Body of pancreas (tissue), 4 donors: Measurements from ENCODE around the gene AK9. TPM values are rescaled to one million over a fixed set of nuclear protein-coding genes. Genes with fewer than 3 reads are reported as not detected.

Experiments
- ATAC-seq: fragments of 150-250 bp; one replicate; pipeline ENCODE4 v1.9.1; 2016
- DNase-seq, 4 donors: peaks; one replicate each; pipeline ENCODE4 v3.0.0-alpha.2; 2019
- H3K27ac ChIP-seq, 4 donors: fragments of 200-600 bp; sonication (generic); 1 replicate in 3 of 4; 2 replicates in 1 of 4; pipeline versions ENCODE4 v1.5.1 to v1.6.1; 2016 to 2019; ENCODE audit warnings: mild to moderate bottlenecking in 1 of 4, mixed read lengths in 1 of 4, moderate library complexity in 1 of 4
- H3K27me3 ChIP-seq, 2 donors: fragments of 200-600 bp; sonication (generic); one replicate each; pipeline ENCODE4 v1.6.0; 2016; ENCODE audit warnings: mild to moderate bottlenecking in 1 of 2
- H3K36me3 ChIP-seq, 2 donors: fragments of 200-600 bp; sonication (generic); replicated peaks in 1 of 2; 2 replicates each; pipeline ENCODE4 v1.5.1; 2016; ENCODE audit warnings: low read depth in 2 of 2; ENCODE audit not compliant: insufficient read depth in 1 of 2
- H3K4me1 ChIP-seq: fragments of 200-600 bp; sonication (generic); one replicate; pipeline ENCODE4 v1.6.0; 2016
- H3K4me3 ChIP-seq, 2 donors: fragments of 200-600 bp; sonication (generic); 1 replicate in 1 of 2; 2 replicates in 1 of 2; pipeline ENCODE4 v1.5.1; 2016 to 2019
- H3K9me3 ChIP-seq, 3 donors: fragments of 200-600 bp; sonication (generic); 1 replicate in 2 of 3; 2 replicates in 1 of 3; pipeline ENCODE4 v1.5.1; 2016
- POLR2A ChIP-seq, 3 donors: fragments of 450-650 bp; IDR thresholded peaks; one replicate each; pipeline ENCODE4 v1.6.1; 2016; ENCODE audit warnings: antibody characterized with exemption in 3 of 3, mild to moderate bottlenecking in 2 of 3
- WGBS, 2 donors: methylation state at CpG; one replicate each; pipeline ENCODE4 v1.1.5; 2017; 5-methylcytosine and 5-hydroxymethylcytosine counted together
- intact Hi-C: fragments of 100-400 bp; cut with DNase I; formaldehyde crosslinking; loops from one replicate; pipeline ENCODE4 v1.15.1; 2023
- total RNA-seq, 2 donors: library from RNA; depleted of rRNA; stranded (reverse); fragments of >200 nt; gene quantifications; one replicate each; pipeline ENCODE4 v1.1.0, GENCODE V29; 2016
- TF ChIP-seq, protein P1 (sequence below), 7 experiments: fragments of 450-650 bp in 4 of 7; fragments of 200-600 bp in 3 of 7; sonication (generic) in 3 of 7; IDR thresholded peaks; one replicate each; pipeline ENCODE4 v1.5.1; 2016 to 2019; ENCODE audit warnings: antibody characterized with exemption in 7 of 7

Gene AK9
- total RNA-seq, 2 donors from 2014 or later: 9.6 to 20.1 TPM

DNA sequence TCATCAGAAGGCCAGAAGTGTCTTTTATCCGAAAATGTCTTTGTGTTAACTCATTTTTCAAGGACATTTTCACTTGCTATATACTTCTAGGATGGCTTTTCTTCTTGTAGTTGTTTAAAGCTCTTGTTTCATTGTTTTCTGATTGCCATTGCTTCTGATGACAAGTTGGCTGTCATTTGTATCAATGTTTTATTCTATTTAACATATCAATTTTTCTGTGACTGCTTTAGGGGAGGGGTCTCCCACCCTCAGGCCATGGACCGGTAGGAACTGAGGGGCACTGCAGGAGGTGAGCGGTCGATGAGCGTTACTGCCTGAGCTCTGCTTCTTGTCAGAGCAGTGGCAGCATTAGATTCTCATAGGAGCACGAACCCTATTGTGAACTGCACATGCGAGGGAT is 65.8 kb downstream of the AK9 start:
- no peak overlapping the region for H3K4me3 ChIP-seq
- 87 to 92% methylated on average over 7 of the region's 7 CpGs for WGBS, 2 donors
- no peaks in the 10 kb centered on the region for H3K4me1 ChIP-seq
- intact Hi-C loops: no loop called here
- H3K27ac ChIP-seq: no peak overlapping the region
- no peaks in the 10 kb centered on the region for H3K27me3 ChIP-seq
- no peaks in the 10 kb centered on the region for H3K9me3 ChIP-seq
- no peak for TF ChIP-seq POLR2A (IDR thresholded peaks at IDR 0.05)
- no peak for ATAC-seq
- no peak for DNase-seq
- H3K36me3 ChIP-seq: no peaks in the 10 kb centered on the region

DNA sequence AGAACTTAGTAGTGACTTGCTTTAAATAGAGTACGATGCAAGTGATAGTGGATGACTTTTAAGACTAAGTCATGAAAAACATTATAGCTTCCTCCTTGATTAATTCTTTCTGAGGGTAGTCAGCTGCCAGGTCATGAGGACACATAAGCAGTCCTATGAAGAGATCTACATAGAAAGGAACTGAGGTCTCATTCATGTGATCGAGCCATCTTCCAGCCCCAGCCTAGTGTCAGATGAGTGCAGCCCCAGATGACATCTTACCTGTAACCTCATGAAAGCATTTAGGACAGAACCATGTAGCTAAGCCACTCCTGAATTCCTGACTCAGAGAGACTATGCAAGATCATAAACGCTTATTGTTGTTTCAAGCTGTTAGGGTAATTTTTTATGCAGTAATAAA is 67.7 kb downstream of the AK9 start:
- Histone ChIP-seq H3K27me3 (no peaks in the 10 kb centered on the region), H3K36me3 (no peaks in the 10 kb centered on the region), H3K27ac (no peak overlapping the region), H3K9me3 (no peaks in the 10 kb centered on the region), H3K4me1 (no peaks in the 10 kb centered on the region), H3K4me3 (no peak overlapping the region)
- no peak for DNase-seq
- intact Hi-C loops: no loop called here
- ATAC-seq: no peak
- WGBS, 2 donors: 62 to 68% methylated on average over 3 of the region's 3 CpGs
- TF ChIP-seq, protein P1, sequence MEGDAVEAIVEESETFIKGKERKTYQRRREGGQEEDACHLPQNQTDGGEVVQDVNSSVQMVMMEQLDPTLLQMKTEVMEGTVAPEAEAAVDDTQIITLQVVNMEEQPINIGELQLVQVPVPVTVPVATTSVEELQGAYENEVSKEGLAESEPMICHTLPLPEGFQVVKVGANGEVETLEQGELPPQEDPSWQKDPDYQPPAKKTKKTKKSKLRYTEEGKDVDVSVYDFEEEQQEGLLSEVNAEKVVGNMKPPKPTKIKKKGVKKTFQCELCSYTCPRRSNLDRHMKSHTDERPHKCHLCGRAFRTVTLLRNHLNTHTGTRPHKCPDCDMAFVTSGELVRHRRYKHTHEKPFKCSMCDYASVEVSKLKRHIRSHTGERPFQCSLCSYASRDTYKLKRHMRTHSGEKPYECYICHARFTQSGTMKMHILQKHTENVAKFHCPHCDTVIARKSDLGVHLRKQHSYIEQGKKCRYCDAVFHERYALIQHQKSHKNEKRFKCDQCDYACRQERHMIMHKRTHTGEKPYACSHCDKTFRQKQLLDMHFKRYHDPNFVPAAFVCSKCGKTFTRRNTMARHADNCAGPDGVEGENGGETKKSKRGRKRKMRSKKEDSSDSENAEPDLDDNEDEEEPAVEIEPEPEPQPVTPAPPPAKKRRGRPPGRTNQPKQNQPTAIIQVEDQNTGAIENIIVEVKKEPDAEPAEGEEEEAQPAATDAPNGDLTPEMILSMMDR (IDR thresholded peaks at IDR 0.05): no peak
- no peak for TF ChIP-seq POLR2A (IDR thresholded peaks at IDR 0.05)

DNA sequence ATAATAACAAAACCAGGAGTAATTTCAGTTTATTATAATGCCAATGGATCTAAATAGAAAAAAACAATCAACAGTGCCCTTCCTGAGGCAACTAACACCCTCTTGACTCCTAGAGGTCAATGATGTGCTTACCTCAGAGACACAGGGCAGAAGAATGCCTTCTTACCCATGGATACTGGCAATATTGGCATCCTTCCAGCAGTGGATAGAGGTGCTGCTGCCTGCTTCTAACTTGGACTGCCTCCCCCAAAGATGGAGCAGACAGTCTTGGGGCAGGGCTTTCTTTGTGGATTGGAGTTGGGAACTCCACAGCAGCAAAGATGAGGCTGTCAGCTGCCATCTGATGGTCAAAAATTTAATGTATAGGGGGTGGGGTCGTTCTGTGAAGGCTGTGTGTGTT is 78.7 kb downstream of the AK9 start:
- no peak for DNase-seq
- Histone ChIP-seq H3K4me3 (no peak overlapping the region), H3K27me3 (no peaks in the 10 kb centered on the region), H3K36me3 (no peaks in the 10 kb centered on the region), H3K9me3 (no peaks in the 10 kb centered on the region), H3K4me1 (no peaks in the 10 kb centered on the region), H3K27ac (no peak overlapping the region)
- intact Hi-C loops: no loop called here
- ATAC-seq: no peak
- WGBS, 2 donors: 50 to 67% methylated on average over 1 of the region's 1 CpG
- TF ChIP-seq POLR2A (IDR thresholded peaks at IDR 0.05): no peak
- TF ChIP-seq, protein P1 (IDR thresholded peaks at IDR 0.05): no peak

DNA sequence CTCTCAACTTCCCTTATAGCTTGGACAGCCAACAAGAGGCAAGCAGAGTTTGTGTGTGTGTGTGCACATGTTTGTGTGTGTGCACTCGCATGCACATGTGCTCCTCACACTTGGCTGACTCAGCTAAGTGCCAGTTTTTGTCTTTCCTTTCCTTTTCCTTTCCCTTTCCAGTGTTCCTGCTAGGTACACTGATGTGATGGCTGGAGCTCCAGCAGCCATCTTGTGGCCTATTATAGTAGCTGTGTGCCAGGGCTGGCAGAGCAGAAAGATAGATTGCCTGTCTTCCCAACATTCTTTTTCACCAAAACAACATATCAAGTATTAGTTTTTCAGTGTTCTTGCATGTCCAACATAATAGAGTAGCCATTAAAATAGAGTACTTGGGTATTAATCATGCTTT is 79.5 kb downstream of the AK9 start:
- Histone ChIP-seq H3K4me3 (no peak overlapping the region), H3K4me1 (no peaks in the 10 kb centered on the region), H3K9me3 (no peaks in the 10 kb centered on the region), H3K36me3 (no peaks in the 10 kb centered on the region), H3K27ac (no peak overlapping the region), H3K27me3 (no peaks in the 10 kb centered on the region)
- no peak for TF ChIP-seq POLR2A (IDR thresholded peaks at IDR 0.05)
- TF ChIP-seq, protein P1 (IDR thresholded peaks at IDR 0.05): no peak
- 100% methylated on average over 1 of the region's 1 CpG for WGBS, 2 donors
- ATAC-seq: no peak
- no peak for DNase-seq
- intact Hi-C loops: no loop called here

DNA sequence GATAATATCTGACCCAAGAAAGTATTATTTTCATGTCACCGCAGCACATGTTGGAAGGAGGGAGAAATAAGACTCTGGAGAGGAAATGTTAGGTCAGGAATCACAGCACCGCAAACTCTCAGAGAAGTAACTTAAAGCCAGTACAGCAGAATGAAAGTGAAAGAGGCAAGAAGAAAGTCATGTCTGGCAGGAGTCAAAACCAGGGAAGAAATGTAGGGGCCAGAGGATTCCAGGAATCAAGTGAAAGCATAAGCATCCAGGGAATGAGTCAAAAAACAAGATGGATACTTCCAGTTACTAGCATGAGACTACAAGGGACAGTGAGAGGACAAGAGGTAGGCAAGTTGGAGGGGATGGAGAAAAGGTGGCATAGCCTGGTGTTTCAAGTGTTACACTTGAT is 80.4 kb downstream of the AK9 start:
- Histone ChIP-seq H3K9me3 (no peaks in the 10 kb centered on the region), H3K27me3 (no peaks in the 10 kb centered on the region), H3K36me3 (no peaks in the 10 kb centered on the region), H3K4me3 (no peak overlapping the region), H3K4me1 (no peaks in the 10 kb centered on the region), H3K27ac (no peak overlapping the region)
- WGBS, 2 donors: 72 to 87% methylated on average over 2 of the region's 2 CpGs
- TF ChIP-seq POLR2A (IDR thresholded peaks at IDR 0.05): no peak
- TF ChIP-seq, protein P1 (IDR thresholded peaks at IDR 0.05): no peak
- intact Hi-C loops: no loop called here
- ATAC-seq (no peak), DNase-seq (no peak)
